KMS-11 (cell line): ENCODE data around the gene MMS19.

Source experiments
- H2AFZ ChIP-seq: fragments of 200-600 bp; sonication (generic); 2 replicates; pipeline ENCODE4 v1.6.1; 2016; ENCODE audit warnings: antibody characterized with exemption, mixed run types, low read depth
- H3K27ac ChIP-seq: fragments of 200-600 bp; sonication (generic); 2 replicates; pipeline ENCODE4 v1.6.1; 2016; ENCODE audit warnings: mild to moderate bottlenecking, mixed run types
- H3K27me3 ChIP-seq: fragments of 200-600 bp; sonication (generic); 2 replicates; pipeline ENCODE4 v1.6.1; 2017; ENCODE audit warnings: mild to moderate bottlenecking, low read depth, mixed run types, moderate library complexity; ENCODE audit not compliant: insufficient read depth
- H3K36me3 ChIP-seq: fragments of 200-600 bp; sonication (generic); 2 replicates; pipeline ENCODE4 v1.6.1; 2017; ENCODE audit warnings: mild to moderate bottlenecking, mixed run types; ENCODE audit not compliant: insufficient read depth
- H3K4me1 ChIP-seq: fragments of 200-600 bp; sonication (generic); 2 replicates; pipeline ENCODE4 v1.6.1; 2016; ENCODE audit warnings: mild to moderate bottlenecking, low read depth, mixed run types; ENCODE audit not compliant: poor library complexity, severe bottlenecking
- H3K4me2 ChIP-seq: fragments of 200-600 bp; sonication (generic); 2 replicates; pipeline ENCODE4 v1.7.0; 2016; ENCODE audit warnings: mild to moderate bottlenecking, mixed run types
- H3K4me3 ChIP-seq: fragments of 200-600 bp; sonication (generic); IDR thresholded peaks from 2 replicates; pipeline ENCODE4 v1.6.1; 2017; ENCODE audit warnings: low read depth, low read length, mixed read lengths; ENCODE audit not compliant: insufficient read depth
- H3K79me2 ChIP-seq: fragments of 200-600 bp; sonication (generic); 2 replicates; pipeline ENCODE4 v1.6.1; 2016; ENCODE audit warnings: low read depth, mixed run types; ENCODE audit not compliant: insufficient read depth
- H3K9ac ChIP-seq: fragments of 200-600 bp; sonication (generic); 2 replicates; pipeline ENCODE4 v1.6.1; 2016; ENCODE audit warnings: mild to moderate bottlenecking, mixed run types
- H4K20me1 ChIP-seq: fragments of 200-600 bp; sonication (generic); 2 replicates; pipeline ENCODE4 v1.6.1; 2016; ENCODE audit warnings: mild to moderate bottlenecking, mixed run types; ENCODE audit not compliant: insufficient read depth
- TF ChIP-seq, protein P1 (sequence below): fragments of 200-600 bp; sonication (generic); conservative IDR thresholded peaks from 2 replicates; pipeline ENCODE4 v1.6.1; 2017; ENCODE audit warnings: low read depth, mild to moderate bottlenecking, antibody characterized with exemption, low read length, moderate library complexity, mixed read lengths

The MMS19 gene

DNA sequence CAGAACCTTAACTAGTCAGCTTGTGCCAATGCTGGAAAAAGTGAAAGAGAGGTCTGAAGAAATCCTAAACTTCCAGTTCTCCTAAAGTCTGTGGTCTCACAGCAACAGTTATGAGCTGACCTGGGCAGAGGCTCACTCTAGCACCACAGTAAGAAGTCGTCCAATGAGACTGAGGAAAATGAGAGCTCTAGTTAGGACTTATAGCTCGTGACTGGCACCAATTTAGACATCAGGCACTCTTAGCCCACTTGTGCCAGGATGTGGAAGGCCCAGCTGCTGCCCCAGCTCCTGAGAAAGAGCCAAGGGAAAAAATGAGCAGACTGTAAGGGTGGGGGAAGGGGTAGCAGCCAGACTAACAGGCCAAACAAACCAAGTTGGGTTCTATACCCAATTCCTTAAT is 7.6 kb downstream of the MMS19 start:
- Histone ChIP-seq H4K20me1 (peaks cover 7% of the 10 kb centered on the region), H3K79me2 (peaks cover 90% of the 10 kb centered on the region), H3K27ac (no peak overlapping the region), H3K4me2 (no peak overlapping the region), H3K4me3 (no peak overlapping the region), H3K27me3 (no peaks in the 10 kb centered on the region), H3K36me3 (no peaks in the 10 kb centered on the region), H3K4me1 (peaks cover 27% of the 10 kb centered on the region), H3K9ac (no peak overlapping the region), H2AFZ (no peak overlapping the region)
- TF ChIP-seq, protein P1, sequence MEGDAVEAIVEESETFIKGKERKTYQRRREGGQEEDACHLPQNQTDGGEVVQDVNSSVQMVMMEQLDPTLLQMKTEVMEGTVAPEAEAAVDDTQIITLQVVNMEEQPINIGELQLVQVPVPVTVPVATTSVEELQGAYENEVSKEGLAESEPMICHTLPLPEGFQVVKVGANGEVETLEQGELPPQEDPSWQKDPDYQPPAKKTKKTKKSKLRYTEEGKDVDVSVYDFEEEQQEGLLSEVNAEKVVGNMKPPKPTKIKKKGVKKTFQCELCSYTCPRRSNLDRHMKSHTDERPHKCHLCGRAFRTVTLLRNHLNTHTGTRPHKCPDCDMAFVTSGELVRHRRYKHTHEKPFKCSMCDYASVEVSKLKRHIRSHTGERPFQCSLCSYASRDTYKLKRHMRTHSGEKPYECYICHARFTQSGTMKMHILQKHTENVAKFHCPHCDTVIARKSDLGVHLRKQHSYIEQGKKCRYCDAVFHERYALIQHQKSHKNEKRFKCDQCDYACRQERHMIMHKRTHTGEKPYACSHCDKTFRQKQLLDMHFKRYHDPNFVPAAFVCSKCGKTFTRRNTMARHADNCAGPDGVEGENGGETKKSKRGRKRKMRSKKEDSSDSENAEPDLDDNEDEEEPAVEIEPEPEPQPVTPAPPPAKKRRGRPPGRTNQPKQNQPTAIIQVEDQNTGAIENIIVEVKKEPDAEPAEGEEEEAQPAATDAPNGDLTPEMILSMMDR = no peak

- H3K4me1 ChIP-seq = peaks cover 14% of the 10 kb centered on the region
- no peaks in the 10 kb centered on the region; the same call in 1 of the 2 replicates for H3K36me3 ChIP-seq
- H3K27ac ChIP-seq = no peak overlapping the region
- no peak overlapping the region for H3K4me3 ChIP-seq
- H4K20me1 ChIP-seq = peaks cover 7% of the 10 kb centered on the region; the same call in 1 of the 2 replicates
- no peaks in the 10 kb centered on the region for H3K27me3 ChIP-seq
- no peak overlapping the region for H3K9ac ChIP-seq
- TF ChIP-seq, protein P1 = no peak
- H3K79me2 ChIP-seq = peaks cover 53% of the 10 kb centered on the region
- H2AFZ ChIP-seq = no peak overlapping the region
- H3K4me2 ChIP-seq = no peak overlapping the region
Measured at GRCh38 chr10:97485647-97486281, 12.5 kb downstream of the MMS19 start.

DNA sequence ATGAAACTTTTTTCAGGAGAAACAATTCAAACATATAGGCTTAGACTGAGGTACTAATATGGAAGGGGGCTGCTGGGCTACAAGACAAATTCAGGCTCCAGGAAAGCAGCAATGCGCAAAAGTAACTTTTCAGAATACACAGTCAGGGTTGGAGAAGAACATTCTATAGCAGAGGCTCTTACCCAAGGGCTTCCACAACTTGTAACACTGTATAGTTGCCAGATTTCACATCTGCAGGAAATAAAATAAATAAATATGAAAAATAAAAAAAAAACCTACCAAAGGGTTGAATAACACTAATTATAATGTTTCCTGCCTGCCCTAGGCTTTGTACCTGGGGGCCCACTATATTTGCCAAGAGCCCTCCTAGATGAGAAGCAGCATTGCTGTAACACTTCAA is 14.3 kb downstream of the MMS19 start:
- Histone ChIP-seq H3K36me3 (no peaks in the 10 kb centered on the region; the same call in 1 of the 2 replicates), H3K4me3 (no peak overlapping the region), H3K4me2 (no peak overlapping the region), H2AFZ (no peak overlapping the region), H3K79me2 (peaks cover 35% of the 10 kb centered on the region), H3K27me3 (no peaks in the 10 kb centered on the region), H3K4me1 (peaks cover 11% of the 10 kb centered on the region), H4K20me1 (peaks cover 7% of the 10 kb centered on the region; the same call in 1 of the 2 replicates), H3K27ac (no peak overlapping the region), H3K9ac (no peak overlapping the region)
- TF ChIP-seq, protein P1 = no peak

DNA sequence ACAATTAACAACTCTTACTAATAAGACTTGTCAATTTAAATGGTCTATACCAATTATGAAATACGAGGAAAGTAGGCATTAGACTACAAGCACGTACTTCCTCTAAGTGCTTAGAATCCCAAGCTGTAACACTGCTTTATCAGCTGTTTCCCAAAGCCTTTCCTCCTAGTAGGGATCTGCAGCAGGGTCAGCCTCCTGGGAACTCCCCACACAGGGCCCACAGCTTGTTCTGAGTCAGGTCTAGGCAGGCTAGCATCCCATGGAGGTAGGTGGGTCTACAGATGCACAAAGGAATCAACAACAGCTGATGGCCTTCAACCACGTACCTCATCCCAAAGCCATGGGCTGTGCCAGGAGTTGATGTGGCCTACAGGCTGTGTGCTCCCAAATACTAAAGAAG is 14.7 kb downstream of the MMS19 start:
- H3K27me3 ChIP-seq = no peaks in the 10 kb centered on the region
- TF ChIP-seq, protein P1 = no peak
- no peak overlapping the region for H2AFZ ChIP-seq
- H4K20me1 ChIP-seq = peaks cover 7% of the 10 kb centered on the region; the same call in 1 of the 2 replicates
- no peak overlapping the region for H3K27ac ChIP-seq
- no peaks in the 10 kb centered on the region; the same call in 1 of the 2 replicates for H3K36me3 ChIP-seq
- H3K4me3 ChIP-seq = no peak overlapping the region
- no peak overlapping the region for H3K4me2 ChIP-seq
- H3K9ac ChIP-seq = no peak overlapping the region
- peaks cover 11% of the 10 kb centered on the region for H3K4me1 ChIP-seq
- H3K79me2 ChIP-seq = peaks cover 31% of the 10 kb centered on the region
